NCI-H2029 (cell line): ENCODE data around the gene C1QB.

Experiments used
- DNase-seq: peaks from one replicate; lab custom pipeline; 2025; lab: John Stamatoyannopoulos, UW

The C1QB gene

DNA sequence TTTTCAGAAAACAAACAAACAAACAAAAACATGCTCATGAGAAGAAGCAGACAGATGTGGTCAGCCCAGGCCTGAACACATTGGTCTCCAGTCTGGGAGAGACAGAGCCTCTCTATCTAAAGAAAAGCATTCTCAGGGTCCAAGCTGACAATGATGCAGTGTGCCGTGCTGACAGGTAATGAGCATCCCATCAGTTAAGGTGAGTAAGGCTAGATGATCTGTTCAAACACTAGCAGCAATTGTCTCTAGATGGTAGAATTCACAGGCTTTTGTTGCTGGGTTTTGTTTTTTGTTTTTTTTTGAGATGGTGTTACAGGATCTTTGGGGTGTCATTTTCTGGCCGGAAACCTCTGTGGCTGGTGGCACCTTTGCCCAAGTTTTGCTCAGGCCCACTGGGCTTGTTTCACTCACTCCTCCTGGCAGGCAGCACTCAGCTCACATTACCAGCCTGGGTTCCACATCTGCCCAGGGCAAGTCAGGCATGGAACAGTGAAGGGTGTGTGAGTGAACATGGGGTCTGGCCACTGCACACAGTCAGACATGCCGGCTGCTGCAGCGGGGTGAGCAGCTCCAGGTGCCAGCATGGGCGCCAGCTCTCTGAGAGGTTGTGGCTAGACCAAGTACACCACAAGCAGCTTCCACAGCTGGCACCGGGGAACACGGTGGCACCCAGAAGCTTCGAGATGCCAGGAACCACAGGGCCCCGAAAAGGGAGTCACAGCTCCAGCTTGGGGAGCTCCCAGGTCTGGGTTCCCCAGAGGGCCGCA, 19.2 kb upstream of the C1QB start:
- DNase-seq = no peak

- no peak for DNase-seq
These were observed 17.6 kb upstream of the C1QB start for GRCh38 chr1:22635436-22635835.

GRCh38 chr1:22636353-22636752, 16.7 kb upstream of the C1QB start, which contains the start of gene C1QA:
Gene C1QA (plus strand): TSS chr1:22636628. CDS start chr1:22637617, 989 bp downstream.
- DNase-seq = no peak

GRCh38 chr1:22636927-22637326, 16.1 kb upstream of the C1QB start:
- DNase-seq = peak; percentile 7

DNA sequence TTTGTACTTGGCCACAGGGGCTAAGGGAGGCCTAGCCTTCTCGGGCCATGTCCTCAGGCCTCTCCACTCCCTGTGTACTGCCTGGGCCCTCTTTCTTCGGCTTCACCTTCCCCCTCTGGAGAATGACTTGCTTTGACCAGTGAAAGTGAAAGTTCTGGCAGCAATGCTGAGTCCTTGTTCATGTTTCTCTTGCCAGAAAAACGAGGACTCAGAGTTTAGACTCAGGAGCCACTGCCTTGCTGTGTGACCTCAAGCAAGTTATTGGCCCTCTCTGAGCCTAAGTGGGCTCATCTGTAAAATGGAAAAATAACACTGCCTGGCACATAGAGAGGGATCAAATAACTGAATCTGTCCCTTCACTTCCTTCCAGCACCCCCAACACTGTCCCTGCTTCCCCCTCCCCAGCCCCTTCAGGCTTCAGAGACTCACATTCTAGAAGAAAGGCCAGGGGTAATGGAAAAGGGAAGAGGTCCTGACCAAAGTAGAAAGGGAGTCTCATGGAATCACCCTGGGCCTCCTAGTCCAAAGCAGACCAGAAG, 15.1 kb upstream of the C1QB start:
- no peak for DNase-seq

DNA sequence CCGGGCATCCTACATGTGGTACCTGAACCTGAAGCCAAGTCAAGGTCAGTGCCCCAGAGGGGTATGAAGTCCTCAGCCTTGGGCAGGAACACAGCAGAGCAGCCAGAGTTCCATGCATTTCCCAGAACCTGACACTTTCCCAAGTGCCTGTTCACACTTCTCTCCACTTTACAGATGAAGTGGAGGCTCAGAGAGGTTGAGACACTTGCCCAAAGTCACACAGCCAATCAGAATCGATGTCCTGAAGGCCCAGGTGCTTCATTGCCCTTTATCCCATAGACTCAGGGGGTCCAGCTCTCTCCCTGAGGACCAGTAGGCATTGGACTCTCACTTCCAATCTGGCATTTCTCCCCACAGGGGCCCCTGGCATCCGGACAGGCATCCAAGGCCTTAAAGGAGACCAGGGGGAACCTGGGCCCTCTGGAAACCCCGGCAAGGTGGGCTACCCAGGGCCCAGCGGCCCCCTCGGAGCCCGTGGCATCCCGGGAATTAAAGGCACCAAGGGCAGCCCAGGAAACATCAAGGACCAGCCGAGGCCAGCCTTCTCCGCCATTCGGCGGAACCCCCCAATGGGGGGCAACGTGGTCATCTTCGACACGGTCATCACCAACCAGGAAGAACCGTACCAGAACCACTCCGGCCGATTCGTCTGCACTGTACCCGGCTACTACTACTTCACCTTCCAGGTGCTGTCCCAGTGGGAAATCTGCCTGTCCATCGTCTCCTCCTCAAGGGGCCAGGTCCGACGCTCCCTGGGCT, 14.4 kb upstream of the C1QB start:
- no peak for DNase-seq

GRCh38 chr1:22639286-22639685, 13.8 kb upstream of the C1QB start:
- no peak for DNase-seq

DNA sequence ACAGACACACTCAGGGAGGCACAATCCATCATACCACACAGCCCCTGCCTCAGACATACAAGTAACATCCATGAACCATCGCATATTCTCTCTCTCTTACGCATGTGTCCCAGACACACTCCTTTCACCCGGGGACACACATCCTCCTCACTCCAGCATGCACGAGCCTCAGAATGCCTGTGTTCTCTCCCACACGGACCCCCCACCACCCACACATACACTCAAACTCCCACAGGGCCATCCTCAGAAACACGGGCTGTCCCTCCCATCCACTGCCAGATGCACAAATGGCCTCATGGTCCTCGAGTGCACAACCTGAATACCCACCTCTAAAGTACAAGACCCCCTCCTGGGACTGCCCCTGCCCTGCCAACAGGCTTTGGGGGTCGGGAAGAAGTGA, 11.8 kb upstream of the C1QB start:
- DNase-seq = no peak

DNA sequence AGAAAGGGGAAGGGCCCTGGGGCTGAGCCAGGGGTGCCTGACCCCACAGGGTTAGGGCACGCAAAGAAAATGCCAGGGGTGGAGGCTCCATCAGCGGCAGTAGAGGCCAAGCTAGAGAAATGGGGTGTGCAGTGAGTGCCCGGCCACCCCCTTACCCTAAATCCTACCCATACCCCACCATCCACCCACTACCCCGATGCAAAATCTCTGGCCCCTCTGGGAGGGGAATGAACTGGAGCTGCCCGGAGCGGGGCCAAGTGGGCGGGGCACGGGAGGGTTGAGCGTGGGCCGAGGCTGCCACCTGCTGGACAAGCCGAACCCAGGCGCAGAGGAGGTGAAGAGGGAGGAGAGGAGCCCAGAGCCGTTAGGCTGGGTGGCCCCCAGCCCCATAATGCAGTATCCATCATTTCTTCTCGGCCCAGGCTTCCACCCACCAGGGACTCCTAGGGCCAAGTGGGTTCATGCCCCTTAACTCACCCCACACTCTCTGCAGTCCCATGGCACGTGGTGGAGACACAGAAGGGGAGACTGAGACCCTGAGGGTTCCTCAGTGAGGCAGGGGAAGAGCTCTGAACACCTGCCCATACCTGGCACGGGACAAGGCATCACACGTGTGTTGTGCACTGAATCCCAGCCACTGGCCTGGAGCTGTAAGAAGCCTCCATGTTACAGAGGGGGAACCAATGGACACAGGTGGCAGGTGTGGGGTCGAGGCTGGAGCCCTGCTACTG, 11.0 kb upstream of the C1QB start:
- peak; percentile 25 for DNase-seq

DNA sequence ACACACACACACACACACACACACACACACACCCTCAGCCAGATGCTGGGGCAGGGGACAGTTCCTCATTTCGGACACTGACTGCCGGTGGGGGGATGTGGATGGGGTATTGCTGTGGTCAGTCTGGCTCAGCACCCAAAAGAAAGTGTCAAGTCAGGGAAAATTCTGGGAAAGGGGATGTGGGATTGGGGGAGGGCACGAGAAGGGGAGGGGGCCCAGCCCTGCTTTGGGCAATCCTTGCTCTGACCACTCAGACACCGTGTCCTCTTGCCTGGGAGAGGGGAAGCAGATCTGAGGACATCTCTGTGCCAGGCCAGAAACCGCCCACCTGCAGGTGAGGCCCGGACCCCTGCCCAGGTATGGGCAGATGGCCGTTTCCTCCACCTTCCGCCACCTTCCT, 9.7 kb upstream of the C1QB start, which contains the start of gene C1QC:
C1QC (plus strand) TSS at position 253 of the 400 bp plus-strand sequence. CDS start 391 bp downstream, outside the sequence.
- DNase-seq = no peak

GRCh38 chr1:22643928-22644327, 9.1 kb upstream of the C1QB start:
- DNase-seq = no peak

DNA sequence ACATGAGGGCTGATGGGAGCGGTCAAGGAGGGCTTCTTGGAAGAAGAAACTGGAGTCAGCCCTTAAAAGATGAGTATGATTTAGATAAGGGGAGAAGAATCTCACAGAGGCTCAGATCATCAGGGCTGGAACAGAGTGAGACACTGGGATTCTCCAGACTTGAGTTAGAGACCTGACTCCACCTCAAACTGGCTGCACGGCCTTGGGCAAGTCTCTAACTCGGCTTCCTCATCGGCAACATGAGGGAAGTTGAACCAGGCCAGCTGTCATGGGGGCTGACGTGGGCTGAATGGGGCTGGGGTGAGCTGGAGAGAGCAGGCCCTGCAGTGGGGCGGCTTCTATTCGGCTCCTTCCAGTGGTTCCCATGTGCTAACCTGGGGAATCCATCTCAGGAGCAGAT, 7.1 kb upstream of the C1QB start:
- DNase-seq = no peak

DNA sequence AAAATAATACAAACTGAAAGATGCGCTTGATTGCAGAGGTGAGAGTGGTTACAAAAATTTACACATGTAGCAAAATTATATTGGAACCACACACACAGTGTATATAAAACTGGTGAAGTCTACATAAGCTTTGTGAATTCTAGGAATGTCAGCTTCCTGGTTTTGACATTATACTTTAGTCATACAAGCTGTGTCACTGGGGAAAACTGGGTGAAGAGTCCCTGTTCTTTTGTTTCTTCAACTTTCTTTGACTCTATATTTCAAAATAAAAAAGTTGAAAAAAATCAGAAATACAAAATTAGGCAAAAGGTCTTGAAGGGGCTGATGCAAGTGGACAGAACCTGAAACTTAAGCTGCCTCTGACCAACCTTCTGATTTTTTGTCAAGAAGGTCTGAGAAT, 6.7 kb upstream of the C1QB start:
- no peak for DNase-seq

GRCh38 chr1:22650089-22650693, 2.8 kb upstream of the C1QB start:
- no peak for DNase-seq

DNA sequence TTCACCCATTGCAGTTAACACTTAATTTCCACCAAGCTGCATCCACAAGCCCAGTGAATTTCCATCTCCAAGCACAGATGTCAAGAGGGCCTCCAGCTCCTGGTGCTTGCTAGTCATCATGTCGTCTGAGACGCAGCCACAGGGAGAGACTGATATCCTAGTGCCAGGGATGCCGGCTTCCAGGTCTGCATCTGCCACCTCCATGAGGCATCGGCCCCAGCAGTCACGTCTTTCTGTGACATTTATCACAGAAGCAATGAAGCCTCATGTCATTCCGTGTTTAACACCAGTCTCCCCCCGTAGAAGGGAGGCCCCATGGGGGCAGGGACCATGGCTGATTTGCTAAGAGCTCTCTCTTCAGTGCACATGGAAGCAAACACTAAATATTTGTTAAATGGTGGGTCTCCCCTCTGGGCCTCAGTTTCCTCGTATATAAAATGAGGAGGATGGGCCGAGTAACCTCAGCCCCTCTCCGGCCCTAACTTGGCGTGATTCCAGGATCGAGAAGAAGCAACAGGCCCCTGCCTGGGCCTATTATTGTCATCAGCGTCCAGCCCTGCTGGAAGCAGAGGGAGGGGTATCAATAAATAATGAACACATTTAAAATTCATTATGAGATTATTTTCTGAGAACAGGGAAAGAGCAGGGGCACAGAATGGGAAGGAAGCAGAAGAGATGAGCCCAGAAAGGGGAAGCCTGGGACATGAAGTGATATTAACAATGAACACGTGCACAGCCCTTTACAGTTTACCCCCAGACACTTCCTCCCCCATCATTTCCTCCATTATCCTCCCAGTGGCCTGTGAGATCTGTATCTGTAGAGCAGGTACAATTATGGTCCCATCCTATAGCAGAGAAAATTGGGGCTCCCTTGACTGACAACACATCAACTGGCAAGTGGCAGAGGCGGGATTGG, 837 bp upstream of the C1QB start:
- DNase-seq = no peak

DNA sequence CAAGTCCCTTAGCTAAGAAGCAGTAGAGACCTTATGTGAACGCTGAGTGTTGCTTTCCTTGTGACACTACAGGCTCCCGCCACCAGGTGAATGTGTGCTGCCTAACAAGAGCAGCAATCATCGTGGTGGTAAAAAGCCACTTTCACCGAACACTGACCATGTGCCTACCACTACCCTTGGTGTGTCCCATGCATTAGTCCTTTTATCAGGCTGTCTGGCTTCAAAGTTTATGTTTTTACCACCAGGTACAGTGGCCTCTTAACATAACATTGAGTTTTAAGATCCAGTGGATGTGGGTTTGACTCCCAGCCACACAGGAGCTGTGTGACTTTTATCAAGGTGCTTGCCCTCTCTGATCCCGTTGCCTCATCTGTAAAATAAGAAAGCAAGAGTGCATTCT, 1.7 kb downstream of the C1QB start:
- DNase-seq = no peak

GRCh38 chr1:22658385-22659163, 5.5 kb downstream of the C1QB start:
- DNase-seq = no peak

DNA sequence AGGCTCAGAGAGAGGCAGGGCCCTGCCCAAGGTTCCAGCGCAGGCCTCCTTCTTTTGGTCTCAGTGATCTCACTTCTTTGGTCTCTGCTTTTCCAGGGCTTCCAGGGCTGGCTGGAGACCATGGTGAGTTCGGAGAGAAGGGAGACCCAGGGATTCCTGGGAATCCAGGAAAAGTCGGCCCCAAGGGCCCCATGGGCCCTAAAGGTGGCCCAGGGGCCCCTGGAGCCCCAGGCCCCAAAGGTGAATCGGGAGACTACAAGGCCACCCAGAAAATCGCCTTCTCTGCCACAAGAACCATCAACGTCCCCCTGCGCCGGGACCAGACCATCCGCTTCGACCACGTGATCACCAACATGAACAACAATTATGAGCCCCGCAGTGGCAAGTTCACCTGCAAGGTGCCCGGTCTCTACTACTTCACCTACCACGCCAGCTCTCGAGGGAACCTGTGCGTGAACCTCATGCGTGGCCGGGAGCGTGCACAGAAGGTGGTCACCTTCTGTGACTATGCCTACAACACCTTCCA, 7.7 kb downstream of the C1QB start:
- DNase-seq = no peak

- no peak for DNase-seq
These were observed 8.8 kb downstream of the C1QB start for GRCh38 chr1:22661880-22662279.

- no peak for DNase-seq
These were observed 9.3 kb downstream of the C1QB start for GRCh38 chr1:22662318-22662717.
